Upper lobe of left lung (tissue), 6 donors: Measurements from ENCODE around the gene ANAPC5. TPM values are rescaled to one million over a fixed set of nuclear protein-coding genes. Genes with fewer than 3 reads are reported as not detected.

Experiments
- ATAC-seq, 2 donors: fragments of 200-7000 bp; cut with Tn5 transposase; one replicate each; pipeline ENCODE4 v1.9.1; 2022; ENCODE audit warnings: mild to moderate bottlenecking in 2 of 2, moderate library complexity in 2 of 2; ENCODE audit not compliant: low FRiP score in 2 of 2
- DNase-seq, 2 donors: peaks; one replicate each; pipeline ENCODE4 v3.0.0-alpha.2; 2019 to 2020
- H3K27ac ChIP-seq, 4 donors: fragments of 200-600 bp; sonication (generic); one replicate each; pipeline ENCODE4 v1.5.1; 2016 to 2019
- H3K27me3 ChIP-seq, 4 donors: fragments of 200-600 bp; sonication (generic); one replicate each; pipeline ENCODE4 v1.5.1; 2017 to 2019
- H3K36me3 ChIP-seq, 4 donors: fragments of 200-600 bp; sonication (generic); one replicate each; pipeline ENCODE4 v1.5.1; 2016 to 2019
- H3K4me1 ChIP-seq, 4 donors: fragments of 200-600 bp; sonication (generic); one replicate each; pipeline ENCODE4 v1.5.1; 2018 to 2019
- H3K4me3 ChIP-seq, 4 donors: fragments of 200-600 bp; sonication (generic); one replicate each; pipeline ENCODE4 v1.5.1; 2017 to 2019; ENCODE audit warnings: mild to moderate bottlenecking in 2 of 4, moderate library complexity in 1 of 4
- H3K9me3 ChIP-seq, 4 donors: fragments of 200-600 bp; sonication (generic); one replicate each; pipeline ENCODE4 v1.5.1; 2018 to 2019
- CTCF ChIP-seq, 6 experiments: fragments of 450-650 bp in 4 of 6; fragments of 200-600 bp in 2 of 6; sonication (generic) in 2 of 6; IDR thresholded peaks; one replicate each; pipeline ENCODE4 v1.5.1; 2016 to 2019; ENCODE audit warnings: antibody characterized with exemption in 6 of 6
- EP300 ChIP-seq, 4 donors: sonication (generic); formaldehyde crosslinking; IDR thresholded peaks; one replicate each; pipeline ENCODE4 v1.5.1; 2017; ENCODE audit warnings: antibody characterized with exemption in 4 of 4, control low read depth in 2 of 4
- POLR2A ChIP-seq, 4 donors: fragments of 450-650 bp; IDR thresholded peaks; one replicate each; pipeline ENCODE4 v1.5.1; 2016 to 2017; ENCODE audit warnings: antibody characterized with exemption in 4 of 4, mild to moderate bottlenecking in 2 of 4
- POLR2AphosphoS5 ChIP-seq, 2 donors: sonication (generic); formaldehyde crosslinking; IDR thresholded peaks; one replicate each; pipeline ENCODE4 v1.5.1; 2017; ENCODE audit warnings: antibody characterized with exemption in 2 of 2
- WGBS, 2 donors: methylation state at CpG; one replicate each; pipeline ENCODE4 v1.1.5; 2017 to 2018; 5-methylcytosine and 5-hydroxymethylcytosine counted together
- total RNA-seq, 6 donors: library from RNA; depleted of rRNA in 4 of 6; stranded (reverse); fragments of >200 nt in 4 of 6; gene quantifications; one replicate each; pipeline versions ENCODE4 v1.1.0 to v1.2.1, GENCODE V29; 2016 to 2021
- donor health status: DM: no; HTN: no; CAD: no; lungs with moderate emphysema.
- donor health status: DM: no; HTN: yes; CAD: no; lungs with severe emphysema.

The ANAPC5 gene
- total RNA-seq, 6 donors from 2014 or later, result 68.1 to 172 (median 87.3) TPM

GRCh38 chr12:121356657-121357056 is 4.4 kb upstream of the ANAPC5 start:
- Histone ChIP-seq H3K9me3 (no peaks in the 10 kb centered on the region), H3K27ac (no peak overlapping the region), H3K27me3 (no peaks in the 10 kb centered on the region), H3K4me3 (no peak overlapping the region), H3K4me1 (peaks cover 3 to 9% (median 6%) of the 10 kb centered on the region in 4 donors), H3K36me3 (no peaks in the 10 kb centered on the region)
- ATAC-seq (no peak), DNase-seq (no peak)
- TF ChIP-seq EP300 (IDR thresholded peaks at IDR 0.05) (no peak), POLR2A (IDR thresholded peaks at IDR 0.05) (no peak), CTCF (IDR thresholded peaks at IDR 0.05) (no peak), POLR2AphosphoS5 (IDR thresholded peaks at IDR 0.05) (no peak)
- WGBS, 2 donors, result 83% methylated on average over 3 of the region's 3 CpGs

- WGBS, 2 donors, result 88 to 90% methylated on average over 6 of the region's 6 CpGs
- peaks cover 10 to 17% (median 14%) of the 10 kb centered on the region in 4 donors for H3K4me1 ChIP-seq
- H3K36me3 ChIP-seq, result no peaks in the 10 kb centered on the region
- TF ChIP-seq POLR2AphosphoS5 (IDR thresholded peaks at IDR 0.05) (no peak), CTCF (IDR thresholded peaks at IDR 0.05) (no peak), POLR2A (IDR thresholded peaks at IDR 0.05) (no peak), EP300 (IDR thresholded peaks at IDR 0.05) (no peak)
- ATAC-seq (no peak), DNase-seq (no peak)
- H3K9me3 ChIP-seq, result no peaks in the 10 kb centered on the region
- no peak overlapping the region for H3K27ac ChIP-seq
- no peak overlapping the region for H3K4me3 ChIP-seq
- H3K27me3 ChIP-seq, result no peaks in the 10 kb centered on the region
Measured at GRCh38 chr12:121355818-121356217, 3.6 kb upstream of the ANAPC5 start.

DNA sequence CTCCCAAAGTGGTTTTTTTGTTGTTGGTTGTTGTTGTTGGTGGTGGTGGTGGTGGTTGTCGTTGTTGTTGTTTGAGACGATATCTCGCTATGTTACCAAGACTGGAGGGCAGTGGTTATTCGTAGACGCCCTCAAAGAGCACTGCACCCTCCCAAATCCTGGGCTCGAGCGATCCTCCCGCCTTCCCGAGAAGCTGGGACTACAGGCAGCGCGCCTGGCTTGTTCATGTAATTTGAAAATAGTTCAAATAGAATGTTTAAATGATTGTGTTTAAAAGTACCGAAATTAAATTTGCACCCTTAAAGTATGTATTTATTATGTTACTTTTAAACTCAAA is 439 bp upstream of the ANAPC5 start:
- peak overlapping the region; percentile 78 to 86 (median 81) for H3K27ac ChIP-seq
- peak; percentile 65 to 83 for ATAC-seq
- H3K36me3 ChIP-seq, result peaks cover 0 to 3% (median under 1%) of the 10 kb centered on the region in 4 donors
- peak overlapping the region; percentile 13 to 95 (median 86) for H3K4me3 ChIP-seq
- no peaks in the 10 kb centered on the region for H3K27me3 ChIP-seq
- peaks cover 11 to 28% (median 17%) of the 10 kb centered on the region in 4 donors for H3K4me1 ChIP-seq
- TF ChIP-seq CTCF (IDR thresholded peaks at IDR 0.05) (no peak), EP300 (IDR thresholded peaks at IDR 0.05) (no peak), POLR2A (IDR thresholded peaks at IDR 0.05) (no peak), POLR2AphosphoS5 (IDR thresholded peaks at IDR 0.05) (no peak)
- 0 to 1% methylated on average over 10 to 11 of the region's 12 CpGs for WGBS, 2 donors
- H3K9me3 ChIP-seq, result no peaks in the 10 kb centered on the region
- no peak for DNase-seq

DNA sequence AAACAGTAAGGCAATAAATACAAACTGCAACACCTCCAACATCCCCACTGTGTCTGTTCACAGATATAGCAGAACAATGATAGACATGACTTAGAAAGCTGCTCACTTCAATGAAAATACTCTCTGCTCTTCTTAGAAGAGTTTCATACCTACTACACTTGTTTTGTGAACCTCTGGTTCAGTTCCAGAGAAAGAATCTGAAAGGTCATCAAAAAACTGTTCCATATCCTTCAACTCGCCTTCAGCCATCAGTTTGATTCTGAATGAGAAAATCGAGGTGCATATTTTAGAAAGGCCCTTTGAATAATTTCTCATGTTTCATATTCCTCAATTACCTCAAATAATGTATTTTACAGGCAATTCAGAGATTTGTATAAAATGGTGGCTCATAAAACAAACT is 5.5 kb downstream of the ANAPC5 start:
- Histone ChIP-seq H3K36me3 (peaks cover 14 to 58% (median 41%) of the 10 kb centered on the region in 4 donors), H3K4me1 (peaks cover 8 to 20% (median 11%) of the 10 kb centered on the region in 4 donors), H3K9me3 (no peaks in the 10 kb centered on the region), H3K27ac (no peak overlapping the region), H3K27me3 (no peaks in the 10 kb centered on the region), H3K4me3 (no peak overlapping the region)
- WGBS, 2 donors, result 78 to 92% methylated on average over 2 of the region's 2 CpGs
- DNase-seq (no peak), ATAC-seq (no peak)
- TF ChIP-seq EP300 (IDR thresholded peaks at IDR 0.05) (no peak), CTCF (IDR thresholded peaks at IDR 0.05) (no peak), POLR2AphosphoS5 (IDR thresholded peaks at IDR 0.05) (no peak), POLR2A (IDR thresholded peaks at IDR 0.05) (no peak)

- Histone ChIP-seq H3K27ac (no peak overlapping the region), H3K9me3 (no peaks in the 10 kb centered on the region), H3K4me3 (no peak overlapping the region), H3K36me3 (peaks cover 14 to 72% (median 53%) of the 10 kb centered on the region in 4 donors), H3K4me1 (peaks cover 0 to 7% (median 0%) of the 10 kb centered on the region in 4 donors), H3K27me3 (no peaks in the 10 kb centered on the region)
- ATAC-seq (no peak), DNase-seq (no peak)
- TF ChIP-seq POLR2AphosphoS5 (IDR thresholded peaks at IDR 0.05), result no peak
- TF ChIP-seq CTCF (IDR thresholded peaks at IDR 0.05), result no peak
- TF ChIP-seq EP300 (IDR thresholded peaks at IDR 0.05), result no peak
- no peak for TF ChIP-seq POLR2A (IDR thresholded peaks at IDR 0.05)
- WGBS, 2 donors, result 82 to 90% methylated on average over 4 of the region's 4 CpGs
Measured at GRCh38 chr12:121345151-121345815, 6.9 kb downstream of the ANAPC5 start.
